SK-N-SH treated with all-trans-retinoic acid at 6 μM for 48 hours (cell line): ENCODE measurements around the gene TANGO6.

Experiments used
- ATAC-seq: fragments of 200-7000 bp; cut with Tn5 transposase; 3 replicates; pipeline ENCODE4 v1.9.1; 2020; ENCODE audit warnings: mild to moderate bottlenecking, moderate library complexity
- ARNTL ChIP-seq: fragments of 450-650 bp; formaldehyde crosslinking; IDR thresholded peaks from 2 replicates; pipeline ENCODE4 v1.5.0; 2020; ENCODE audit warnings: low read depth, mild to moderate bottlenecking, moderate library complexity, borderline replicate concordance
- BACH2 ChIP-seq: fragments of 250-450 bp; sonication (Bioruptor Pico); IDR thresholded peaks from 2 replicates; pipeline ENCODE4 v1.9.0; 2021; ENCODE audit warnings: mild to moderate bottlenecking, borderline replicate concordance
- CSDC2 ChIP-seq: fragments of 250-450 bp; sonication (Bioruptor Pico); IDR thresholded peaks from 2 replicates; pipeline ENCODE4 v1.5.0; 2020; ENCODE audit warnings: mild to moderate bottlenecking, moderate library complexity
- ESRRG ChIP-seq: fragments of 250-450 bp; sonication (Bioruptor Pico); IDR thresholded peaks from 2 replicates; pipeline ENCODE4 v1.6.1; 2021; ENCODE audit warnings: mild to moderate bottlenecking
- GLIS3 ChIP-seq: fragments of 250-450 bp; sonication (Bioruptor Pico); IDR thresholded peaks from 2 replicates; pipeline ENCODE4 v1.5.0; 2020; ENCODE audit warnings: mild to moderate bottlenecking, moderate library complexity
- ISL1 ChIP-seq: fragments of 250-450 bp; sonication (Bioruptor Pico); IDR thresholded peaks from 2 replicates; pipeline ENCODE4 v2.1.2; 2022; ENCODE audit warnings: mild to moderate bottlenecking, moderate library complexity
- OSR1 ChIP-seq: fragments of 250-450 bp; sonication (Bioruptor Pico); IDR thresholded peaks from 2 replicates; pipeline ENCODE4 v1.8.0; 2022; ENCODE audit warnings: moderate library complexity, mild to moderate bottlenecking, inconsistent platforms
- POU6F1 ChIP-seq: fragments of 250-450 bp; sonication (Bioruptor Pico); IDR thresholded peaks from 2 replicates; pipeline ENCODE4 v1.8.0; 2021; ENCODE audit warnings: low read depth, mild to moderate bottlenecking, moderate library complexity, borderline replicate concordance
- PPARA ChIP-seq: fragments of 250-450 bp; sonication (Bioruptor Pico); IDR thresholded peaks from 2 replicates; pipeline ENCODE4 v1.5.0; 2020; ENCODE audit warnings: mild to moderate bottlenecking, borderline replicate concordance
- RARB ChIP-seq: fragments of 250-450 bp; sonication (Bioruptor Pico); IDR thresholded peaks from 2 replicates; pipeline ENCODE4 v1.8.0; 2021; ENCODE audit warnings: mild to moderate bottlenecking, moderate library complexity
- SNAI2 ChIP-seq: fragments of 250-450 bp; sonication (Bioruptor Pico); IDR thresholded peaks from 2 replicates; pipeline ENCODE4 v1.5.0; 2020; ENCODE audit warnings: mild to moderate bottlenecking, moderate library complexity
- TCF4 ChIP-seq: fragments of 250-450 bp; sonication (Bioruptor Pico); IDR thresholded peaks from 2 replicates; pipeline ENCODE4 v1.8.0; 2021; ENCODE audit warnings: mild to moderate bottlenecking, moderate library complexity, borderline replicate concordance
- TOX ChIP-seq: fragments of 250-450 bp; sonication (Bioruptor Pico); IDR thresholded peaks from 2 replicates; pipeline ENCODE4 v1.8.0; 2021; ENCODE audit warnings: mild to moderate bottlenecking, moderate library complexity, borderline replicate concordance
- TSHZ2 ChIP-seq: fragments of 250-450 bp; sonication (Bioruptor Pico); IDR thresholded peaks from 2 replicates; pipeline ENCODE4 v1.5.0; 2020; ENCODE audit warnings: mild to moderate bottlenecking, moderate library complexity
- ZC3H10 ChIP-seq: fragments of 250-450 bp; sonication (Bioruptor Pico); IDR thresholded peaks from 2 replicates; pipeline ENCODE4 v1.5.1; 2021; ENCODE audit warnings: mild to moderate bottlenecking, moderate library complexity
- ZFP3 ChIP-seq: fragments of 250-450 bp; sonication (Bioruptor Pico); IDR thresholded peaks from 2 replicates; pipeline ENCODE4 v1.5.0; 2020; ENCODE audit warnings: mild to moderate bottlenecking, moderate library complexity
- ZFP30 ChIP-seq: fragments of 450-650 bp; formaldehyde crosslinking; IDR thresholded peaks from 2 replicates; pipeline ENCODE4 v1.5.0; 2022; ENCODE audit warnings: mild to moderate bottlenecking, moderate library complexity
- ZNF565 ChIP-seq: fragments of 450-650 bp; formaldehyde crosslinking; conservative IDR thresholded peaks from 2 replicates; pipeline ENCODE4 v1.5.0; 2020; ENCODE audit warnings: low read depth, mild to moderate bottlenecking, moderate library complexity
- ZNF70 ChIP-seq: fragments of 450-650 bp; formaldehyde crosslinking; IDR thresholded peaks from 2 replicates; pipeline ENCODE4 v1.5.0; 2020; ENCODE audit warnings: mild to moderate bottlenecking, moderate library complexity
- ZNF8 ChIP-seq: fragments of 450-650 bp; formaldehyde crosslinking; IDR thresholded peaks from 2 replicates; pipeline ENCODE4 v1.5.0; 2020; ENCODE audit warnings: mild to moderate bottlenecking, moderate library complexity
- TF ChIP-seq, protein P1 (sequence below): fragments of 250-450 bp; sonication (Bioruptor Pico); IDR thresholded peaks from 2 replicates; pipeline ENCODE4 v1.5.1; 2020; ENCODE audit warnings: low read depth, mild to moderate bottlenecking, moderate library complexity
- TF ChIP-seq, protein P2 (sequence below): fragments of 250-450 bp; sonication (Bioruptor Pico); IDR thresholded peaks from 2 replicates; pipeline ENCODE4 v1.5.1; 2021; ENCODE audit warnings: mild to moderate bottlenecking, moderate library complexity

Gene TANGO6

GRCh38 chr16:69095193-69095592 lies 251.9 kb downstream of the TANGO6 start:
- no peak for TF ChIP-seq RARB
- TF ChIP-seq ZNF70 (CRISPR knock-in tag), result no peak
- TF ChIP-seq ZFP30 (CRISPR knock-in tag), result no peak
- no peak for TF ChIP-seq ISL1 (CRISPR knock-in tag)
- no peak for TF ChIP-seq ZFP3 (CRISPR knock-in tag)
- TF ChIP-seq GLIS3 (CRISPR knock-in tag), result no peak
- TF ChIP-seq POU6F1, result no peak
- no peak for TF ChIP-seq CSDC2 (CRISPR knock-in tag)
- no peak for TF ChIP-seq TSHZ2 (CRISPR knock-in tag)
- no peak for TF ChIP-seq BACH2 (CRISPR knock-in tag)
- TF ChIP-seq SNAI2, result no peak
- TF ChIP-seq, protein P1, sequence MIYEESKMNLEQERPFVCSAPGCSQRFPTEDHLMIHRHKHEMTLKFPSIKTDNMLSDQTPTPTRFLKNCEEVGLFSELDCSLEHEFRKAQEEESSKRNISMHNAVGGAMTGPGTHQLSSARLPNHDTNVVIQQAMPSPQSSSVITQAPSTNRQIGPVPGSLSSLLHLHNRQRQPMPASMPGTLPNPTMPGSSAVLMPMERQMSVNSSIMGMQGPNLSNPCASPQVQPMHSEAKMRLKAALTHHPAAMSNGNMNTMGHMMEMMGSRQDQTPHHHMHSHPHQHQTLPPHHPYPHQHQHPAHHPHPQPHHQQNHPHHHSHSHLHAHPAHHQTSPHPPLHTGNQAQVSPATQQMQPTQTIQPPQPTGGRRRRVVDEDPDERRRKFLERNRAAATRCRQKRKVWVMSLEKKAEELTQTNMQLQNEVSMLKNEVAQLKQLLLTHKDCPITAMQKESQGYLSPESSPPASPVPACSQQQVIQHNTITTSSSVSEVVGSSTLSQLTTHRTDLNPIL (CRISPR knock-in tag), result no peak
- no peak for TF ChIP-seq ARNTL (CRISPR knock-in tag)
- ATAC-seq, result no peak

DNA sequence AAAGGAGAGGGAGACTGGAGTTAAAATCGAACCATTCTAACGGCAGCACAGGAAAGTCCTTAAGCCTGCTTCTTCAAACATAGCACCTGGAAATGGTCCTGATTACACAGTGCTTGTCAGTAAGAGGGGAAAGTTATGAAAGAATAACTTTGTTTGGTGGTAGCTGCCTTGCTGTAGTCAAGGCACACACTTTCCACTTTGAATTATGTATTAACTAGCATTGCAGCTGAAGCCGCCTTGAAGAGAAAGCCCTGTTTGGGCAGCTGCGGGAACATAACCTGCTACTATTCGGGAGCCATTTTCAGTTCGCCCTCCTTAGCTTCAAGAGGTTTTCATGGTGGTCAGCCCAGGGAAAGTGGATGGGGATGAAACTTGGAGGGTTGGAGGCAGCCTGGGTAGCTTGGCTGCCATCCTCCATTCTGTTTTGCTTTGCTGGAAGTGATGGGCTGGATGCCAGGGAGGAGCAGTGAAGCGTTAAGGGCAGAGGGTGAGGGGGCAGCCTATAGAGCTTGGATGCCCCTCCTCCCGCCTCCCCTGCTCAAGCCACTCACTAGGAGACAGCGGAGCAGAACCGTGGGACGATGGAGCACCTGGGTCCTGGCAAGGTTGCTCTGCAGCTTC lies 256.9 kb downstream of the TANGO6 start:
- no peak for ATAC-seq
- no peak for TF ChIP-seq ARNTL (CRISPR knock-in tag)
- TF ChIP-seq TOX (CRISPR knock-in tag), result no peak
- TF ChIP-seq ESRRG (CRISPR knock-in tag), result no peak
- TF ChIP-seq, all 23 proteins: peak for 0

- peak; percentile 83 for ATAC-seq
- TF ChIP-seq TSHZ2 (CRISPR knock-in tag) (no peak), ISL1 (CRISPR knock-in tag) (no peak), ZNF70 (CRISPR knock-in tag) (no peak), ZNF565 (CRISPR knock-in tag) (no peak), TOX (CRISPR knock-in tag) (no peak), CSDC2 (CRISPR knock-in tag) (no peak), ZFP30 (CRISPR knock-in tag) (no peak), GLIS3 (CRISPR knock-in tag) (no peak), ARNTL (CRISPR knock-in tag) (no peak), TCF4 (CRISPR knock-in tag) (no peak), ZC3H10 (CRISPR knock-in tag) (no peak), RARB (no peak), ESRRG (CRISPR knock-in tag) (no peak), OSR1 (CRISPR knock-in tag) (no peak), ZNF8 (CRISPR knock-in tag) (no peak), BACH2 (CRISPR knock-in tag) (no peak), ZFP3 (CRISPR knock-in tag) (no peak), PPARA (CRISPR knock-in tag) (no peak)
- TF ChIP-seq, protein P1 (CRISPR knock-in tag), result no peak
- TF ChIP-seq, protein P2, sequence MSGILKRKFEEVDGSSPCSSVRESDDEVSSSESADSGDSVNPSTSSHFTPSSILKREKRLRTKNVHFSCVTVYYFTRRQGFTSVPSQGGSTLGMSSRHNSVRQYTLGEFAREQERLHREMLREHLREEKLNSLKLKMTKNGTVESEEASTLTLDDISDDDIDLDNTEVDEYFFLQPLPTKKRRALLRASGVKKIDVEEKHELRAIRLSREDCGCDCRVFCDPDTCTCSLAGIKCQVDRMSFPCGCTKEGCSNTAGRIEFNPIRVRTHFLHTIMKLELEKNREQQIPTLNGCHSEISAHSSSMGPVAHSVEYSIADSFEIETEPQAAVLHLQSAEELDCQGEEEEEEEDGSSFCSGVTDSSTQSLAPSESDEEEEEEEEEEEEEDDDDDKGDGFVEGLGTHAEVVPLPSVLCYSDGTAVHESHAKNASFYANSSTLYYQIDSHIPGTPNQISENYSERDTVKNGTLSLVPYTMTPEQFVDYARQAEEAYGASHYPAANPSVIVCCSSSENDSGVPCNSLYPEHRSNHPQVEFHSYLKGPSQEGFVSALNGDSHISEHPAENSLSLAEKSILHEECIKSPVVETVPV (CRISPR knock-in tag), result no peak
These were observed 262.4 kb downstream of the TANGO6 start, which contains the start of gene HAS3 for GRCh38 chr16:69105501-69106361. Gene HAS3 (plus strand): TSS chr16:69105653. CDS start chr16:69109396, 3,743 bp downstream.
